Stimulated activated naive CD4-positive, alpha-beta T cell (primary cell): Measurements from ENCODE around the gene TBX2.
"Not testable (repeated sequence)": the region's sequence is repeated elsewhere in the genome, so short reads cannot be mapped to it uniquely, and the experiment has no call there.

Experiments
- DNase-seq, 6 experiments: peaks; one replicate each; lab custom pipeline; 2025; lab: John Stamatoyannopoulos, UW

TBX2 gene

GRCh38 chr17:61431594-61432311, 32.1 kb downstream of the TBX2 start:
- no peak for DNase-seq

DNA sequence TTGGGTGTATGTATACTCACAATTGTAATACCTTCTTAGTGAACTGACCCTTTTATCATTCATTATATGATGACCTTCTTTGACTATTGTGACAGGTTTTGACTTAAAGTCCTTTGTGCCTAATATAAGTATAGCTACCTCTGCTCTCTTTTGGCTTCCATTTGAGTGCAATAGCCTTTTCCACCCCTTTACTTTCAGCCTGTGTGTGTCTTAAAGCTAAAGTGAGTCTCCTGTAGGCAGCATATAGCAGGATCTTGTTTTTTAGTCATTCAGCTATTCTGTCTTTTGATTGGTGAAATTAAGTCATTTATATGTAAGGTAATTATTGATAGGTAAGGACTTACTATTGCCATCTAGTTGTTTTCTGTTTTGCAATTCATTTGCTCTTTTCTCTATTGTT, 36.6 kb downstream of the TBX2 start:
- DNase-seq: no peak

DNA sequence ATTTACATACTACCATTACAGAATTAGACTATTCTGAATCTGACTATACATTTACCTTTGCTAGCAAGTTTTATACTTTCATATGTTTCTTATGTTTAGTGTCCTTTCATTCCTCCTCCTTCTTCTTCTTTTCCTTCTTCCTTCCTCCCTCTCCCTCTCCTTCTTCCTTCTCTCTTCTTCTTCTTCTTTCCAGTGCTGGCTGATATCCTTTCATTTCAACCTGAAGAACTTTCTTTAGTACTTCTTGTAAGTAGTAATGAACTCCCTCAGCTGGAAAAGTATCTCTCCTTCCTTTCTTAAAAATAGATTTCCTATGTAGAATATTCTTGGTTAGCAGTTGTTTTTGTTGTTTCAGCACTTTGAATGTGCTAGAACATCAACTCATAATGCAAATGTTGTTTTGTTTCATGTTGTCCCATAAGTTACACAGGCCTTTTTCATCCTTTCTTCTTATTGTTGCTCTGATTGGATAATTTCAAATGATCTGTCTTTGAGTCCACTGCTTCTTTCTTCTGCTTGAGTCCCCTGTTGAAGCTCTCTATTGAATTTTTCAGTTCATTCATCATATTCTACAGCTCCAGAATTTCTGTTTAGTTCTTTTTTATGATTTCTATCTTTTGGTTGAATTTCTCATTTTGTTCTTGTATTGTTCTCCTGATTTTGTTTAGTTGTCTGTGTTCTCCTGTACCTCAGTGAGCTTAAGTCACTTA, 37.5 kb downstream of the TBX2 start:
- DNase-seq: no peak

DNA sequence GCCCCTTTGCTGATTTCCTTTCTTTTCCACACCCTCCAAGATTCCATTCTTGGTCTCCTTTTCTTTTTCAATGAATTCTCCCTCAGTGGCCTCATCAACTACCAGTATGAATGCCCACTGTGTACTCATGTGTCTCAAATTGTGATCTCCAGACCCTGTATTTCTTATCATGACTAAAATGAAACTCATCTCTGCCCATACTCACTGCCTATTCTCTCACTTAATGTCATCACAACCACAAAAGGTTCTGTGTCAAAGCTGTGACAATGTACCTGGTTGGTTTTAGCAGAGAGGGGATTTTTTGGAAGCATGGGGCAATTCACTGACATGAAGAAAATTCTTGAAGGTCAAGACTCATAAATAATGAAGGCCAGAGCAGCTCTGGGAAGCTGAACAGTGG, 41.1 kb downstream of the TBX2 start:
- no peak for DNase-seq

DNA sequence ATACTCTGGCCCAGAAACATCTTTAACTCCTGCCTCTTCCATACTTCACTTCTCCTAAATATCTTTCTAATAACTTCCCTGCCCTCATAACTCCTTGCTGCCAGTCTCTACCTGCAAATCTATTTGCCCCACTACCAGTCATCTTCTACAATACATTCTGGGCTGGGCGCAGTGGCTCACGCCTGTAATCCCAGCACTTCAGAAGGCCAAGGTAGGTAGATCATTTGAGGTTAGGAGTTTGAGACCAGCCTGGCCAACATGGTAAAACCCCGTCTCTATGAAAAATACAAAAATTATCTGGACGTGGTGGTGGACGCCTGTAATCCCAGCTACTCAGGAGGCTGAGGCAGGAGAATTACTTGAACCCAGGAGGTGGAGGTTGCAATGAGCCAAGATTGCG, 41.9 kb downstream of the TBX2 start:
- DNase-seq: not testable (repeated sequence)

DNA sequence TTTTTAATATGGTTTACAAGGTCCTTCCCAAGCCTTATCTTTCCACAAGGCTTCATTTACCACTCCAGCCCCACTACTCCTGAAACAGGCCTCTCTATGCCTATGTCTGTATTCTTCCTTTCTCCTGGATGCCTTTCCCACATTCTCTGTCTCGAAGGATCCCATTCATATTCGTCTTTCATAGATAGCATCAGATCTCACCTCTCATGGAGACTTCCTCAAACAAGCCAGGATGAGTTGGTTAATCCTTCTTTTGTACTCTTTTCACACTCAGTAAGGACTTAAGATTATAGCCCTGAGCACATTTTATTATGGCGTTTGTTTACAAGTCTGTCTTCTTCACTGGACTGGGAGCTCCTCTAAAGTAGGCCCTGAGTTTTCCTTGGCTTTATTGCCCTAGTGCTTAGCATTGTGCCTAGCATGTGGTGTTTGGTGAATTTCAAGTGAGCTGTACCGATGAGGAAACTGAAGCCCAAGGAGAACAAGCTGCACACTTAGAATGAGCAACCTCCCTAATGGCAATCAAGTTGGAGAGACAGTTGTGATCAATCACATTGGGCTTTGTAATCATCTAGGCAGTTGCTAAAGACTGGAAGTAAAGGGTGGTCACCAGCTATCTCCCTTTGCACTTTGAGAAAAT, 42.6 kb downstream of the TBX2 start:
- DNase-seq: no peak

GRCh38 chr17:61442878-61443474, 43.3 kb downstream of the TBX2 start:
- DNase-seq: no peak

GRCh38 chr17:61443475-61443882, 43.8 kb downstream of the TBX2 start:
- DNase-seq: no peak

- no peak for DNase-seq
These were observed 44.4 kb downstream of the TBX2 start for GRCh38 chr17:61444075-61444474.

GRCh38 chr17:61444831-61445230, 45.2 kb downstream of the TBX2 start:
- DNase-seq: no peak

- no peak for DNase-seq
These were observed 47.7 kb downstream of the TBX2 start for GRCh38 chr17:61447358-61447757.

- DNase-seq: no peak
These were observed 48.4 kb downstream of the TBX2 start for GRCh38 chr17:61448042-61448441.

GRCh38 chr17:61449140-61449539, 49.5 kb downstream of the TBX2 start:
- DNase-seq: not testable (repeated sequence)

DNA sequence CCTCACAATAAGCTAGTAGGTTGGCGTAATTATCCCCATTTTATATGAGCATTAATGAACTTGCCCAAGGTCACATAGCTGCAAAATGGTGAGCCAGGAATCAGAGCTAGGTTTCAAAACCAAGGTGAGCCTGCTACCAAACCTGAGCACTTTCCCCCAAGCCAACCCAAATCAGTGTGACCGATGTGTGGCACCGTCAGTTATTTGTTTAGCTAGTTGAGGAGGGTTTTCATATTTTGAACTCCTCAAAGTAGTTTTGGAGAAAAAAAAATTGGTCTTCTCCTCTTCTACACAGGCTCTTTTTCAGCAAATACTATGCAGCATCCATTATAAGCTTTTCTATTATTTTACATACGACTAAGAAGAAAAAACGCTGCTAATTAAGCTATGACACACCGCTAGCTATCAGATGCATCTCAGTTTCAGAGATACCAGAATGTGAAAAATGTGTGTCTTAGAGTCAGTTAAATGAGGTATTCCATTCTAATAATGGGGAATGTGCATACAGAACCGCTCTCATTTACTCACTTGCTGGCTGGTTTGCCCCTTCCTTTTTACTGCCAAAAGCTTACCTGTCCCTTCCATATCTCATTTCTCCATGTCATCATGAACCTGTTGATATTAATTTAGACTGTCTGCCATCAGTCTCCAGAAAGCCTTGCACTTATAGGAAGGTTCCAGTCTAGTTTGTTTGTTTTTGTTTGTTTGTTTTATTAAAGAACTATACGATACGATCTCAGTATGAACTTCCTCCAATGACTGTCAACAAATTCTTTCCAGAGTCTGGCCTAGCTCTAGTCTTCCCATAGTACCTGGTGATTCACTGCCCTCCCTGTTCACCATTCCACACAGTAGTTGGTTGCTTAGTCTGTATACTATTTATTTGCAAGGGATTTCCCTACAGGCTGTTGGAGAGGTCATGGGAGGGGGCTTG, 50.3 kb downstream of the TBX2 start:
- no peak for DNase-seq

GRCh38 chr17:61450641-61451537, 51.2 kb downstream of the TBX2 start:
- DNase-seq: no peak

GRCh38 chr17:61451538-61452300, 52.1 kb downstream of the TBX2 start:
- no peak for DNase-seq

DNA sequence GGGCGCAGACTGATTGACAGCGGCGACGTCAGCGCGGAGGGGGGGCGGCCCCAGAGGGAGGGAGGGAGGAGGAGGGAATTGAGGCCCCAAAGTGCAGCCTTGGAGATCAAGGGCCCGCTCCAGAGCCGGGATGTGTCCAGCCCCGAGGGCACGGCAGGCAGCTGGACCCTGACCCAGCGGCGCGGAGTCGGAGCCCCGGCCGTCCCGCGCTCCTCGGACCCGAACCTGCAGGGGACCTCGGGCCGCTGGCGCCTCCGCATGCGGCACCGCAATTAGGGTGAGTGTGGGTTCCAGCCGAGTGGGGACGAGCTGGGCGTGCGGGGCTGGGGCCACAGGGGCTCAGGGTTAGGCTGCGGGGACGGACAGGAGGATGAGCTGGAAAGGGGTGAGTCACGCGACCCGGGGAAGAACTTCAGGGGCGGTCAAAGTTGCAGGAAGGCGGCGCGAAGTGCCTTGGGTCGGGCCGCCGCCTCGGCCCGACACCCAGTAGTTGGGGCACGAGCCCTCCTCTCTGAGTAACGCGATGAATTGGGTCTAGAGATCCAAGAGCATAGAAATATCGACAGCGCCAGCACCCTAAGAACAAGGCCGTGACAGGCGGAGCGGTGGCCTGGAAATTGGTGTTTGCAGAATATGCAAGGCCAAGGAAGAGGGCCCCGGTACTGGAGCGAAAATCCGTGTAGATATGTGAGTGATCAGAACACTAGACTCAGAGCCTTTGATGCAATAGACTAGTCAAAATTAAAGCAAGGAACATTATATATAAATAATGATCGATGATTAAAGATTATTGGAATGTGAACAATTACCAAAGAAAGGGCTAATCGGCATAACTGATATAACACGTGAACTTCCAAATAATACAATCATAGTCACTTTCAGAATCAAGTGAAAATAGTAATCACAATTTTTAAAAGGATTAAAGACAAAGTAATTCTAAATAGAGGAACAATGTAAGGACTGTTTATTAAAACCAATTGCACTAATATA, 53.0 kb downstream of the TBX2 start, which contains the start of gene TBX4:
TSS of gene TBX4 (plus strand) at position 122 of the 990 bp plus-strand sequence. CDS start 4,069 bp downstream, outside the sequence.
- DNase-seq: no peak
